Astrocyte (in vitro differentiated cells and primary cell): ENCODE data around the gene RASEF. TPM values are rescaled to one million over a fixed set of nuclear protein-coding genes. Genes with fewer than 3 reads are reported as not detected.
A peak's percentile ranks its signal among the peaks of the same experiment; 100 is the strongest.

ENCODE experiments used
- DNase-seq: peaks from one replicate; pipeline ENCODE4 v3.0.0-alpha.2; 2010; ENCODE audit warnings: low read depth
- FAIRE-seq: peaks from 2 replicates; lab custom pipeline; 2011; peaks lifted over from hg19 to GRCh38; lab: Jason Lieb, UNC
- H2AFZ ChIP-seq: 2 replicates; pipeline ENCODE4 v1.6.0; 2012; ENCODE audit warnings: low read depth, low read length, inconsistent platforms
- H3K27ac ChIP-seq: 2 replicates; pipeline ENCODE4 v1.5.1; 2011; ENCODE audit warnings: low read depth, low read length, inconsistent platforms
- H3K27me3 ChIP-seq: 2 replicates; pipeline ENCODE4 v1.6.0; 2011; ENCODE audit warnings: low read length, inconsistent platforms; ENCODE audit not compliant: insufficient read depth
- H3K36me3 ChIP-seq: 2 replicates; pipeline ENCODE4 v1.5.1; 2011; ENCODE audit warnings: low read length, inconsistent platforms; ENCODE audit not compliant: insufficient read depth
- H3K4me1 ChIP-seq: 2 replicates; pipeline ENCODE4 v1.5.1; 2011; ENCODE audit warnings: low read length, inconsistent platforms; ENCODE audit not compliant: insufficient read depth
- H3K4me2 ChIP-seq: 2 replicates; pipeline ENCODE4 v1.6.0; 2012; ENCODE audit warnings: low read length, inconsistent platforms
- H3K4me3 ChIP-seq: 2 replicates; pipeline ENCODE4 v1.5.1; 2011; ENCODE audit warnings: low read depth, mild to moderate bottlenecking, low read length, inconsistent platforms; ENCODE audit not compliant: insufficient read depth
- H3K79me2 ChIP-seq: 2 replicates; pipeline ENCODE4 v1.6.0; 2012; ENCODE audit warnings: mild to moderate bottlenecking, low read length, inconsistent platforms; ENCODE audit not compliant: insufficient read depth
- H3K9ac ChIP-seq: 2 replicates; pipeline ENCODE4 v1.6.0; 2012; ENCODE audit warnings: mild to moderate bottlenecking, low read length, inconsistent platforms
- H3K9me3 ChIP-seq: 2 replicates; pipeline ENCODE4 v1.5.1; 2012; ENCODE audit warnings: low read depth, mild to moderate bottlenecking, low read length, inconsistent platforms; ENCODE audit not compliant: insufficient read depth
- H4K20me1 ChIP-seq: 2 replicates; pipeline ENCODE4 v1.6.0; 2012; ENCODE audit warnings: low read length, inconsistent platforms; ENCODE audit not compliant: insufficient read depth
- H3K27ac Mint-ChIP-seq: one replicate; pipeline ENCODE4 v1.8.0; 2021; ENCODE audit warnings: mild to moderate bottlenecking, mixed read lengths; ENCODE audit not compliant: unreplicated experiment
- H3K27me3 Mint-ChIP-seq: one replicate; pipeline ENCODE4 v1.8.0; 2021; ENCODE audit warnings: low read depth, mixed read lengths; ENCODE audit not compliant: unreplicated experiment
- H3K36me3 Mint-ChIP-seq: one replicate; pipeline ENCODE4 v1.8.0; 2021; ENCODE audit warnings: low read depth, mixed read lengths; ENCODE audit not compliant: unreplicated experiment
- H3K4me1 Mint-ChIP-seq: one replicate; pipeline ENCODE4 v1.8.0; 2021; ENCODE audit warnings: low read depth, mixed read lengths; ENCODE audit not compliant: unreplicated experiment
- H3K4me3 Mint-ChIP-seq: one replicate; pipeline ENCODE4 v1.8.0; 2021; ENCODE audit warnings: mild to moderate bottlenecking, moderate library complexity, mixed read lengths; ENCODE audit not compliant: unreplicated experiment
- H3K9me3 Mint-ChIP-seq: one replicate; pipeline ENCODE4 v1.8.0; 2021; ENCODE audit warnings: mild to moderate bottlenecking, mixed read lengths; ENCODE audit not compliant: unreplicated experiment
- EZH2 ChIP-seq: IDR thresholded peaks from 2 replicates; pipeline ENCODE4 v1.6.1; 2012; ENCODE audit warnings: mild to moderate bottlenecking, low read length, inconsistent platforms; ENCODE audit not compliant: insufficient read depth
- total RNA-seq: library from RNA; stranded (reverse); gene quantifications from 2 replicates; pipeline ENCODE4 v1.2.1, GENCODE V29; 2021
- TF ChIP-seq, protein P1 (sequence below): IDR thresholded peaks from 2 replicates; pipeline ENCODE4 v1.5.1; 2011; ENCODE audit warnings: low read depth, mild to moderate bottlenecking, inconsistent platforms, low read length, moderate library complexity; ENCODE audit not compliant: insufficient read depth

Gene RASEF
- total RNA-seq, 1 donor from 2014 or later = 0.91 TPM

GRCh38 chr9:83027153-83027891 lies 35.6 kb downstream of the RASEF start:
- Histone ChIP-seq H2AFZ (peak overlapping the region; percentile 15), H3K36me3 (no peaks in the 10 kb centered on the region), H3K9ac (peak overlapping the region; percentile 57), H4K20me1 (no peaks in the 10 kb centered on the region), H3K4me3 (peak overlapping the region; percentile 20), H3K4me2 (peak overlapping the region; percentile 67), H3K27me3 (no peaks in the 10 kb centered on the region), H3K27ac (peak overlapping the region; percentile 94), H3K79me2 (no peaks in the 10 kb centered on the region), H3K9me3 (no peaks in the 10 kb centered on the region), H3K4me1 (peaks cover 23% of the 10 kb centered on the region)
- peaks cover 6% of the 10 kb centered on the region for H3K9me3 Mint-ChIP-seq
- peaks cover 31% of the 10 kb centered on the region for H3K4me1 Mint-ChIP-seq
- DNase-seq (peak; percentile 96), FAIRE-seq (peak; percentile 56)
- H3K27ac Mint-ChIP-seq = peak overlapping the region; percentile 100
- H3K36me3 Mint-ChIP-seq = no peaks in the 10 kb centered on the region
- no peak overlapping the region for H3K4me3 Mint-ChIP-seq
- H3K27me3 Mint-ChIP-seq = no peaks in the 10 kb centered on the region
- TF ChIP-seq, protein P1, sequence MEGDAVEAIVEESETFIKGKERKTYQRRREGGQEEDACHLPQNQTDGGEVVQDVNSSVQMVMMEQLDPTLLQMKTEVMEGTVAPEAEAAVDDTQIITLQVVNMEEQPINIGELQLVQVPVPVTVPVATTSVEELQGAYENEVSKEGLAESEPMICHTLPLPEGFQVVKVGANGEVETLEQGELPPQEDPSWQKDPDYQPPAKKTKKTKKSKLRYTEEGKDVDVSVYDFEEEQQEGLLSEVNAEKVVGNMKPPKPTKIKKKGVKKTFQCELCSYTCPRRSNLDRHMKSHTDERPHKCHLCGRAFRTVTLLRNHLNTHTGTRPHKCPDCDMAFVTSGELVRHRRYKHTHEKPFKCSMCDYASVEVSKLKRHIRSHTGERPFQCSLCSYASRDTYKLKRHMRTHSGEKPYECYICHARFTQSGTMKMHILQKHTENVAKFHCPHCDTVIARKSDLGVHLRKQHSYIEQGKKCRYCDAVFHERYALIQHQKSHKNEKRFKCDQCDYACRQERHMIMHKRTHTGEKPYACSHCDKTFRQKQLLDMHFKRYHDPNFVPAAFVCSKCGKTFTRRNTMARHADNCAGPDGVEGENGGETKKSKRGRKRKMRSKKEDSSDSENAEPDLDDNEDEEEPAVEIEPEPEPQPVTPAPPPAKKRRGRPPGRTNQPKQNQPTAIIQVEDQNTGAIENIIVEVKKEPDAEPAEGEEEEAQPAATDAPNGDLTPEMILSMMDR = no peak
- TF ChIP-seq EZH2 = no peak

DNA sequence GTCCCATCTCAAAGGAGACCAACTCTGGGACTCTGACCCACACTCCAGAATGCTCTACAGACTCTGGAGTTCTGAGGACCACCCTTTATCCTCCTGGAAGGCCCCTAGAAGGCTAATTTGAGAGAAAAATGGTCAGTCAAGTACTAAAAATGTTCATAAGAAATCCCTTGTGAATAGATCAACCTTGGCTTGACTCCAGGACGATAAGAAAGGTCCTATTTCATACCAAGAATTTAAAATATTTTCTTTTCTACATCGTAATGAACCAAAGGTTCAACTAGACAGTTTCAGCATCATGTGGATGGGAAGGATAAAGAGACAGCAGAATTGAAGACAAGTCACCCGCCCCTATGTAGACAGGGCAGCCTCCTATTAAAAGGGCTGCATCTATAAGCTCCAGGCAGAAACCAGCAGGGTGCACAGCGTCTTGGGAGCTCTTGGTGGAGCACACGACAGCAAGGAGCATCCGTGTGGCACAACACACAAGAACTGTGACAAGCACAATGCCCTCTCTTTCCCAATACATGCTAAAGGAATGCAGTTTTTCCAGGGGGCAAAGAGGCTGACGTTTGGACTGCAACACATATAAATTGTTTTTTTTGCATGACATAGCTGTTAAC lies 38.3 kb downstream of the RASEF start:
- no peak for TF ChIP-seq EZH2
- TF ChIP-seq, protein P1 = no peak
- no peaks in the 10 kb centered on the region for H3K27me3 ChIP-seq
- Mint-ChIP-seq H3K27me3 (no peaks in the 10 kb centered on the region), H3K36me3 (no peaks in the 10 kb centered on the region), H3K4me3 (no peak overlapping the region), H3K9me3 (peaks cover 4% of the 10 kb centered on the region), H3K4me1 (peaks cover 31% of the 10 kb centered on the region), H3K27ac (no peak overlapping the region)
- DNase-seq (peak; percentile 39), FAIRE-seq (no peak)
- H3K36me3 ChIP-seq = no peaks in the 10 kb centered on the region
- H3K27ac ChIP-seq = no peak overlapping the region
- H4K20me1 ChIP-seq = no peaks in the 10 kb centered on the region
- no peak overlapping the region for H3K4me2 ChIP-seq
- H3K4me3 ChIP-seq = no peak overlapping the region
- no peaks in the 10 kb centered on the region for H3K9me3 ChIP-seq
- peaks cover 23% of the 10 kb centered on the region for H3K4me1 ChIP-seq
- no peak overlapping the region for H3K9ac ChIP-seq
- H2AFZ ChIP-seq = no peak overlapping the region
- H3K79me2 ChIP-seq = no peaks in the 10 kb centered on the region

GRCh38 chr9:83023151-83023550 lies 39.8 kb downstream of the RASEF start:
- H3K4me1 Mint-ChIP-seq = peaks cover 29% of the 10 kb centered on the region
- no peaks in the 10 kb centered on the region for H3K36me3 ChIP-seq
- peaks cover 20% of the 10 kb centered on the region for H3K4me1 ChIP-seq
- no peak overlapping the region for H3K27ac Mint-ChIP-seq
- H3K36me3 Mint-ChIP-seq = no peaks in the 10 kb centered on the region
- FAIRE-seq = no peak
- H2AFZ ChIP-seq = no peak overlapping the region
- H3K27me3 ChIP-seq = no peaks in the 10 kb centered on the region
- H3K27me3 Mint-ChIP-seq = no peaks in the 10 kb centered on the region
- no peak overlapping the region for H3K4me3 ChIP-seq
- no peak overlapping the region for H3K27ac ChIP-seq
- H3K4me3 Mint-ChIP-seq = no peak overlapping the region
- H3K9ac ChIP-seq = no peak overlapping the region
- no peak for TF ChIP-seq EZH2
- TF ChIP-seq, protein P1 = no peak
- H3K4me2 ChIP-seq = no peak overlapping the region
- H3K79me2 ChIP-seq = no peaks in the 10 kb centered on the region
- no peaks in the 10 kb centered on the region for H3K9me3 Mint-ChIP-seq
- no peak for DNase-seq
- H4K20me1 ChIP-seq = no peaks in the 10 kb centered on the region
- H3K9me3 ChIP-seq = no peaks in the 10 kb centered on the region
